Calu3 (cell line): Measurements from ENCODE around the gene APEX1. TPM values are rescaled to one million over a fixed set of nuclear protein-coding genes. Genes with fewer than 3 reads are reported as not detected.

Experiments
- BruUV-seq: library from RNA; stranded (reverse); fragments of 400-500 nt; replicated peaks from 2 replicates; lab custom pipeline; 2021; lab: Mats Ljungman, UMichigan
- CTCF ChIA-PET: fragments of 300-600 bp; sonication (Branson Sonifier 250); formaldehyde crosslinking; loops from one replicate; lab custom pipeline; 2022; ENCODE audit warnings: antibody characterized with exemption; lab: Charles Lee
- DNase-seq: peaks from one replicate; pipeline ENCODE4 v3.0.0; 2022
- H3K27ac Mint-ChIP-seq: one replicate; pipeline ENCODE4 v1.8.0; 2022; ENCODE audit warnings: mixed read lengths; ENCODE audit not compliant: unreplicated experiment
- H3K27me3 Mint-ChIP-seq: one replicate; pipeline ENCODE4 v1.8.0; 2022; ENCODE audit warnings: mixed read lengths; ENCODE audit not compliant: unreplicated experiment
- H3K36me3 Mint-ChIP-seq: one replicate; pipeline ENCODE4 v1.8.0; 2022; ENCODE audit warnings: mild to moderate bottlenecking, moderate library complexity, mixed read lengths; ENCODE audit not compliant: insufficient read depth, unreplicated experiment
- H3K4me1 Mint-ChIP-seq: one replicate; pipeline ENCODE4 v1.8.0; 2022; ENCODE audit warnings: mild to moderate bottlenecking, low read depth, mixed read lengths; ENCODE audit not compliant: unreplicated experiment
- H3K4me3 Mint-ChIP-seq: one replicate; pipeline ENCODE4 v1.8.0; 2022; ENCODE audit warnings: mild to moderate bottlenecking, low read depth, moderate library complexity, mixed read lengths; ENCODE audit not compliant: unreplicated experiment
- H3K9me3 Mint-ChIP-seq: one replicate; pipeline ENCODE4 v1.8.0; 2022; ENCODE audit warnings: low read depth, mixed read lengths; ENCODE audit not compliant: unreplicated experiment
- CTCF ChIP-seq: fragments of 200-600 bp; IDR thresholded peaks from one replicate; pipeline ENCODE4 v1.8.0; 2022; ENCODE audit warnings: antibody characterized with exemption; ENCODE audit not compliant: unreplicated experiment
- intact Hi-C: fragments of 100-400 bp; cut with micrococcal nuclease; formaldehyde crosslinking; loops from one replicate; pipeline ENCODE4 v1.10.0; 2022; ENCODE audit not compliant: unreplicated experiment
- total RNA-seq: library from RNA; stranded (reverse); gene quantifications from 2 replicates; pipeline ENCODE4 v1.2.3, GENCODE V29; 2022

APEX1 gene
- total RNA-seq, 1 experiment from 2014 or later, result 205 TPM

DNA sequence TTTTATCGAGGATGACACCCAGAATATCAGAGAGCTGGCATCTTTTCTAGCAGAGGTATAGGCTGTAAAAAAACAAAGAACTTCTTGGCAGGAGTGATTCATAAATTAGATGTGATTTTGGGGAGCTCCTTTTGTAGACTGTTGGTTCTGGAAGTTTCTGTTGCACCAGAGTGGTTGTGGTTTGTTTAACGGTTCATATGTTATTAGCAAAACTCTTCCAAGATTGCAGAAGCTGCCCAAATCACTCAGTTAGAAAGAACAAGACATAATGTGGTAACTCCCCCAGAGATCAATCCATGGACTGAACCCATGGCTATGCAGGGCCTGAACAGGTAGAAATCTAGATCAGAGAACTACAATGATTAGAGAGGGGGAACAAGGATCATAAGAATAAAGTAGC, 43.6 kb downstream of the APEX1 start:
- no TSS peak for BruUV-seq
- H3K9me3 Mint-ChIP-seq, result peaks cover 4% of the 10 kb centered on the region
- no peaks in the 10 kb centered on the region for H3K36me3 Mint-ChIP-seq
- peaks cover 34% of the 10 kb centered on the region for H3K4me1 Mint-ChIP-seq
- DNase-seq, result no peak
- intact Hi-C loops, result no loop called here
- CTCF ChIA-PET, result no interaction called here
- H3K27ac Mint-ChIP-seq, result no peak overlapping the region
- no peak for TF ChIP-seq CTCF
- no peaks in the 10 kb centered on the region for H3K27me3 Mint-ChIP-seq
- no peak overlapping the region for H3K4me3 Mint-ChIP-seq

DNA sequence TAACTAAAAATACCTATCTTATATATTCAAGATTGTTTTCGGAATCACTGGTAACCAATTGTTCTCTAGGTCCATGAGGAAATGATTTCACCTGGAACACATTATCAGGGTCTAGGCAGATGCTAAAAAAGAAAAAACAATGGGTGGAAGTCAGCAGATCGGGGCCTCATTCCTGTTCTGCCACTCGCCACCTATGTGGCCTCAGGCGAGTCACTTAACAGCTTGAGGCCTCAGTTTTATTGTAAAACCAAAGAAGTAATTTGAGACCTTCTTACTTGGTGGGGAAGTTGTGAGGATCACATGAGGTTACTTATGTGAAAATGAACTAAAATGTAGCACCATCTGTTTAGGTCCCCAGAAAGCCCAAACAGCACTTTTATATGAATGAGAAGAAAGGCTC, 44.1 kb downstream of the APEX1 start:
- Mint-ChIP-seq H3K9me3 (peaks cover 4% of the 10 kb centered on the region), H3K4me3 (no peak overlapping the region), H3K27me3 (no peaks in the 10 kb centered on the region), H3K4me1 (peaks cover 34% of the 10 kb centered on the region), H3K36me3 (no peaks in the 10 kb centered on the region), H3K27ac (no peak overlapping the region)
- CTCF ChIA-PET, result no interaction called here
- TF ChIP-seq CTCF, result no peak
- no peak for DNase-seq
- intact Hi-C loops, result no loop called here
- BruUV-seq, result no TSS peak

- no peak for DNase-seq
- Mint-ChIP-seq H3K4me1 (peaks cover 33% of the 10 kb centered on the region), H3K27me3 (no peaks in the 10 kb centered on the region), H3K9me3 (peaks cover 4% of the 10 kb centered on the region), H3K4me3 (no peak overlapping the region), H3K27ac (no peak overlapping the region), H3K36me3 (no peaks in the 10 kb centered on the region)
- TF ChIP-seq CTCF, result no peak
- BruUV-seq, result no TSS peak
- intact Hi-C loops, result no loop called here
- CTCF ChIA-PET, result no interaction called here
Observed at GRCh38 chr14:20499881-20500280, 44.9 kb downstream of the APEX1 start.

DNA sequence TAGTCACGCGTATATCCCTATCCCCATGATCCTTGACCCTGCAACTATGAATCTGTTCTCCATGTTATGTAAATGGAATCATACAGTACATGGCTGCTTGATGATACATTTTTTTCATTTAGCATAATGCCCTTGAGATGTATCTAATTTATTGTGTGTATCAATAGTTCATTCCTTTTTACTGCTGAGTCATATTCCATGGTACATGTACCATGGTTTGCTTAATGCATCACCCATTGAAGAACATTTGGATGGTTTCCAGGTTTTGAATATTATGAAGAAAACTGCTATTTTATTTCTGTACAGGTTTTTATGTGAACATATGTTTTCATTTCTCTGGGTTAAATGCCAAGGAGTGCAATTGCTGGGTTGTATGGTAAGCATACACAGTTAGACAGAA, 46.3 kb downstream of the APEX1 start:
- intact Hi-C loops, result no loop called here
- BruUV-seq, result no TSS peak
- H3K4me3 Mint-ChIP-seq, result no peak overlapping the region
- no peak for DNase-seq
- H3K36me3 Mint-ChIP-seq, result no peaks in the 10 kb centered on the region
- H3K27ac Mint-ChIP-seq, result no peak overlapping the region
- peaks cover 20% of the 10 kb centered on the region for H3K4me1 Mint-ChIP-seq
- CTCF ChIA-PET, result no interaction called here
- H3K27me3 Mint-ChIP-seq, result no peaks in the 10 kb centered on the region
- TF ChIP-seq CTCF, result no peak
- H3K9me3 Mint-ChIP-seq, result no peaks in the 10 kb centered on the region
